GM19452 (cell line): ENCODE data around the gene RIPPLY3.
"Not testable (repeated sequence)": the region's sequence is repeated elsewhere in the genome, so short reads cannot be mapped to it uniquely, and the experiment has no call there.

Experiments used
- ATAC-seq: cut with Tn5 transposase; IDR thresholded peaks from one replicate; pipeline ENCODE4 v1.9.1; 2021; ENCODE audit not compliant: unreplicated experiment

Gene RIPPLY3

DNA sequence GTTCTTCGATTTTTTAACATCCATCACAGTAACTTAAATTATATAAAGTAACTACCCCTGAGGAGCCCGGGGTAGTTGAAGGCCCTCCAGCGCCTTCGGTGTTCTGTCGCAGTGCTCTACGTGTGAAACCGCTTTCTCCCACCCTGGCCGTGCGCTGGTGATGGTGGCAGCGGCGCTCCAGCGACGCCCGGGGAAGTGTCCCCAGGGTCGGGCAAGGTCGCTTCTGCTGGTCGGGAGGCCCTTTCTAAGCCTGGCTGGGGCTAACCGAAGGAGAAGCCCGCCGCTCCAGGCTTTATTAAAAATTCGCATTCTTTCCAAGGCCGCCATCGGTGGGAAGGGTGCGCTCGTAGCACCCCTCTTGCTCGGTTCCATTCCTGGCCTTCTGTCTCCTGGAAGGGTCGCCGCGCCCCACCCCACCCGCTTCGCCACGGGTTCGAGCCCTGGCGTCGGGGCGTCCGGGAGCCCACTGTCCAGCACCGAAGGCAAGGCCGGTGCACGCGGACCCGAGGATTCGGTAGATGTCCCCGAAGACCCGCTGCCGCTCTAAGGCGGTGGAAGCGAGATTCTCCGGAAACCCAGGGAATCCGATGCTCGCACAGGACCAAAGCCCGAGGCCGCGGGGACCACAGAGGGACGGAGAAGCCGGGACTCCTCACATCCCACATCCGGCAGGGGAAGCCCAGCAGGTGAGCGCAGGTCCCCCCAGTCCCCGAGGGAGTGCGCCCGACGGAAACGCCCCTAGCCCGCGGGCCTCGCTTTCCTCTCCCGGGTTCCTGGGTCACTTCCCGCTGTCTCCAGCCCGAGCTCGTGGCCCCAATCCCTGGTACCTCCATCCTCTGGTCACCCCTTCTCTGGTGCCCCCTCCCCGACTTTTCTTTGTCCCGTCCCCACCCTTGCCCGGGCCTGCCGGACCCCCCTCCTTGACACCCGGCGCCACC lies 685 bp upstream of the RIPPLY3 start:
- no peak for ATAC-seq

DNA sequence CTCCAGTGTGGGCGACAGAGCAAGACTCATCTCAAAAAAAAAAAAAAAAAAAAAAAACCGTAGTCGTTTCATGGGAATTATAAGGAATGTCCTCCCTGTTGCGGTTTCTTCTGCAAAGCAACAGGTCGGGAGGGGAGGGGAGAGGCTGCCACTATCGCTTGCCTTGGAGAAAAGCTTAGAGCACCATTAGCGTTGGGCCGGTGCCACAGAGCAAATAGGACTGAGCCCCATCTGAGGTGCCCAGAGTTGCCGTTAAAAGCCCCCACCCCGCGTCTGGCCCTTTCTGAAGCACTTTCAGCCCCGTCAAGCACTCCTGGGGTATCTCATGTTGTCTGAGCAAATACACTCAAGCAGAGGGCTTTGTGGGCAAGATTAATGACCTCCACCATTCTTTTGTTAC lies 2.2 kb downstream of the RIPPLY3 start:
- ATAC-seq, result no peak

GRCh38 chr21:37009740-37010341 lies 3.3 kb downstream of the RIPPLY3 start:
- peak; percentile 95 for ATAC-seq

- no peak for ATAC-seq
Observed at GRCh38 chr21:37017951-37018679, 11.6 kb downstream of the RIPPLY3 start.

- ATAC-seq, result no peak
Observed at GRCh38 chr21:37026499-37026898, 20.0 kb downstream of the RIPPLY3 start.

DNA sequence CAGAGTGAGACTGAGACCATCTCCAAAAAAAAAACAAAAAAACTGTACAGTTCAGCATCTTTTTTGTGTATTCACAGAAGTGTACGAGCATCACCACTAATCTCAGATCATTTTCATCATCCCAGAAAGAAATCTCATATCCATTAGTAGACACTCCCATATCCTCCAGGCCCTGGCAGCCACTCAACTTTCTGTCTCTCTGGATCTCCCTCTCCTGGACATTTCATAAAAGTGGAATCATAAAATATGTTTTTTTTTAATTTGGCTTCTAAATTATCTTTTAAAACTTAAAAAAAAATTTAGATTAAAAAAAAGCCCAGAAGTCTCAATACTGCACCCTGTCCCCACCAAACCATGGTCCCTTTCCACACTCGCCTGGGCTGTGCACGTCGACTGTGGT lies 22.1 kb downstream of the RIPPLY3 start:
- no peak for ATAC-seq

DNA sequence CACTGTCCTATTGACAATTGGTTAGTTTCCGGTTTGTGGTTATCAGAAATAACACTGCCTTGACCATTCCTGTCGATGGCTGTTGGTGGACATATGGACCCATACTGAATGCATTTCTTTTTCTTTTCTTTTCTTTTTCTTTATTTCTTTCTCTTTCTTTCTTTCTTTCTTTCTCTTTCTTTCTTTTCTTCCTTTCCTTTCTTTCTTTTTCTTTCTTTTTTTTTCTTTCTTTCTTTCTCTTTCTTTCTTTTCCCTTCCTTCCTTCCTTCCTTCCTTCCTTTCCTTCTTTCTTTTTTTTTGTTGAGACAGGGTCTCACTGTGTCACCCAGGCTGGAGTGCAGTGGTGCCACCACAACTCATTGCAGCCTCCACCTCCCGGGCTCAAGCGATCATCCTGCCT lies 24.4 kb downstream of the RIPPLY3 start:
- no peak for ATAC-seq

- no peak for ATAC-seq
Observed at GRCh38 chr21:37032293-37032692, 25.8 kb downstream of the RIPPLY3 start.

DNA sequence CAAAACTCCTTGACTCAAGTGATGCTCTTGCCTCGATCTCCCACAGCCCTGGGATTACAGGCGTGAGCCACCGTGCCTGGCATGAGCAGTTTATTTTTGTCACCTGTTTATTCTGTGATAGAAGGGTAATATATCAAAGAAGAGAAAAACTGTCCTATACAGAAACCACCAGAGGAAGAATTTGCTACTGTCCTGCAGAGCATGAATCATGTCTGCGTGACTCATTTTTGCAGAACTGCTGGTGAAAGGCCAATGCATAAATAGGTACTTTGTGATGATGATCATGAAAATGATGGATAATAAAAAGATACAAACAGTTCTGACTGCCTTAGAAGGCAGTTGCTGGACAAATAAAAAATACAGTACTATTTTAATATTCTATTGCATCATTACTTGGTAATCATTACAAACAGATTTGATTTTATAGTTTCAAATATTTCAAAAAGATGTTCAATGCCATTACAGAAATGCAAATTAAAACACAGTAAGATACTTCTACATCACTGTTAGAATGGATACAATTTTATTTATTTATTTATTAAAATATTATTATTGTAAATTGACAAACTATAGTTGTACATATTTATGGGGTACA lies 26.5 kb downstream of the RIPPLY3 start:
- no peak for ATAC-seq

GRCh38 chr21:37034394-37034793 lies 27.9 kb downstream of the RIPPLY3 start:
- not testable (repeated sequence) for ATAC-seq

GRCh38 chr21:37036177-37036576 lies 29.7 kb downstream of the RIPPLY3 start:
- ATAC-seq, result no peak

- no peak for ATAC-seq
Observed at GRCh38 chr21:37039411-37040075, 33.0 kb downstream of the RIPPLY3 start.

DNA sequence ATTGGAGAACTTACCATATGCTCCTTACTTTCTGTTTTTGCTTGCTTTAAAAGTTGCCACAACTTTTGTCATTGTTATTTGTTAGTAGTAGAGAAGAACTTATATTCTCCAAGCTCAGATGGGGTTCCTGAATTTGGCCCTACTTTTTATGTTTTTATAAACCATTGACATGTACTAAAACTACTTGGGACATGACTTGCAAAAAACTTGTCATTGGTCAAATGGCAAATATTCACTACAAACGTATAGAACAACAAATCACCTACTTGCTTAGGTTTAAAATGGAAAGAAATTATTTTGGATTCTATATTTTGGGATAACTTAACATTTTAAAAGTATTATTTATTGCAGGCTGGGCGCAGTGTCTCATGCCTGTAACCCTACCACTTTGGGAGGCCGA lies 33.7 kb downstream of the RIPPLY3 start:
- no peak for ATAC-seq

GRCh38 chr21:37041706-37042271 lies 35.3 kb downstream of the RIPPLY3 start:
- ATAC-seq, result no peak

- no peak for ATAC-seq
Observed at GRCh38 chr21:37043818-37044217, 37.3 kb downstream of the RIPPLY3 start.

DNA sequence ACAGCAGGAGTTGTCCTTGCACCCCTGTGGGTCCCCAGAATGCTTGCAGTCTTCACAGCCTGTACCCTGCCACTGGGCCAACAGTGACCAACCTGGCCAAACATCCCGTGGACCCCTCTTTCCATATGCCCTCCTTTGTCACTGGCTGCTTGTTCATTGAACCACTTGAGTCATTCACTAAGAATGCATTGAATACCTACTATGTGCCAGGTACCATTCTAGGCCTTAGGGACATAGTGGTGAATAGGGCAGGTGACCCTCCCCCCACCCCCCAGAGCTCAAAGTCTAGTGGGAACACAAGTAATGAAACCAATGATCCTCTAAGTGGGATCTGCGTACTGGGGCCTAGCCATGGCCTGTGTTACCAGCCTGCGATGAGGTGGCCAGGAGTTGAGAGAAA lies 38.1 kb downstream of the RIPPLY3 start:
- no peak for ATAC-seq

DNA sequence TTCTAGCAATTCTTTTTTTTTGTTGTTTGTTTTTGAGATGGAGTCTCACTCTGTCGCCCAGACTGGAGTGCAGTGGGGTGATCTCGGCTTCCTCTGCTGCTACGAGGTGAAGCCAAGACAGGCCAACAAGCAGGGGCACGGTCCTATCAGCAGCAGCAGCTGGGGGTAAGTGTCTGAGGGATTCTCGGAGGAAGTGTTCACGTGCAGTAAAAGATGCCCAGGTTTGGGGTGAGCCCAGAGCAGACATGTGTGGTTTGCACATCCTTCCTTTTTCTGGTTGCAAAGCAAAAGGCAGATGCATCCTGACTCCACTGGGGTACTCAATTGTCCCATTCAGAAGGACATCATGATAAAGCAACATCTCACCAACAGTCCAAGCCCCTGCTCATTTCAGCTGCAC lies 38.6 kb downstream of the RIPPLY3 start:
- ATAC-seq, result no peak

DNA sequence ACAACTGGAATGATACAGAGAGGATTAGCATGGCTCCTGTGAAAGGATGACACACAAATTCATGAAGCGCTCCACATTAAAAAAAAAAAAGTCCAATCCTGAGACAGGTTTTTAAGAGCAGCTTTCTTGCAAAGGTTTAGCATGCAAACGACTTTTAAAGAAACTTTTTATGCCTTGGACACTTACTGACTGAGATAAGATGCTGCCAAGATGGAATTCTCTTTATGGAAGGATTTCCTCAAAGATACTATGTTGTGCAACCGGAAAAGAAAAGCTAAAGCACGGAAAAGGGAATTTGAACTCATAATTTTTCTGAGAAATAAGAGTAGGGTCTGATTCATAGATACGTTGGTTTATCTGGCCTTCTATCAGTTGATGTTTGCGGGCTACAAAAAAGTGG lies 39.1 kb downstream of the RIPPLY3 start:
- ATAC-seq, result no peak

DNA sequence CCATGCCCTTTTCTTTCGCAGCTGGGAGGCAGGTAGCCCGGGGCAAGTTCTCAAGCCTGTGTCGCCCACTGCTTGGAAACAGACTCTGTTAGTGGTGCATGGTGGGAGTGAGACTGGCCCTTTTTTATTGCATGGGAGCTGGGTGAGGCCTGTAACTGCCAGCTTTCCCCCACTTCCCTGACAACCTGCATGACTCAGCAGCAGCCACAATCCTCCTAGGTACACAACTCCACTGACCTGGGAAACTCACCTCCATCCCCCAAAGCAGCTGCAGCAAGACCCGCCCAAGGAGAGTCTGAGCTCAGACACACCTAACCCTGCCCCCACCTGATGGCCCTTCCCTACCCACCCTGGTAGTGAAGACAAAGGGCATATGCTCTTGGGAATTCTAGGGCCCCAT lies 40.6 kb downstream of the RIPPLY3 start:
- ATAC-seq, result no peak

DNA sequence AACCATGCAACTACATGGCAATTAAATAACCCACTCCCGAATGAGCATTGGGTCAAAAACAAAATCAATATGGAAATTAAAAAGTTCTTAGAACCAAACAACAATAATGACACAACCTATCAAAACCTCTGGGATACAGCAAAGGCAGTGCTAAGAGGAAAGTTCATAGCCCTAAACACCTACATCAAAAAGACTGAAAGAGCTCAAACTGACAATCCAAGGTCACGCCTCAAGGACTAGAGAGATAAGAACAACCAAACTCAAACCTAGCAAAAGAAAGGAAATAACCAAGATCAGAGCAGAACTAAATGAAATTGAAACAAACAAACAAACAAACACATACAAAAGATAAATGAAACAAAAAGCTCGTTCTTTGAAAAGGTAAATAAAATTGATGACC lies 43.2 kb downstream of the RIPPLY3 start:
- not testable (repeated sequence) for ATAC-seq
